Superior temporal gyrus (tissue), 1 donor: Measurements from ENCODE around the gene GPR156.
"Not testable (repeated sequence)": the region's sequence is repeated elsewhere in the genome, so short reads cannot be mapped to it uniquely, and the experiment has no call there.

Experiments
- DNase-seq: peaks from one replicate; pipeline ENCODE4 v3.0.0-alpha.2; 2016; ENCODE audit errors: extremely low spot score

Gene GPR156

DNA sequence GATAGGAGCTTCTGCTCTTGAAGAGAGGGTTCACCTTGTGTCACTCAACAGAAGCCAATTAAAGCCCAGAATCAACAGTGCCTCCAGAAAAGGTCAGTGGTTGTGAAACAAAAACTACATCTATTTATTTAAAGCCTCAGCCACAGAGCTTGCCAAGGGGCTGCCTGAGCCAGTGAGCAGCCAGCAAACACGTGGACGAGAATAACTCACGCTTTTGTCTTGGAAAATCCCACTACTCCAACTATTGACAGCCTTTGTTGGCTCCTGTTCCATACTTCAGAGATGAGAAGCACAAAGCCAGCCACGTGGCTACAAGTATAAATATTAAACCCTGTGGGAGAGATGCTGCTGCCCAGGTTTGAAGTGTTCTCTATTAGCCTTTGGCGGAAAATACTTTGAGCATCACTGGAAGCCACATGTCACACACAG is 10.3 kb downstream of the GPR156 start:
- DNase-seq = no peak

- DNase-seq = no peak
Observed at GRCh38 chr3:120272286-120272685, 12.7 kb downstream of the GPR156 start.

DNA sequence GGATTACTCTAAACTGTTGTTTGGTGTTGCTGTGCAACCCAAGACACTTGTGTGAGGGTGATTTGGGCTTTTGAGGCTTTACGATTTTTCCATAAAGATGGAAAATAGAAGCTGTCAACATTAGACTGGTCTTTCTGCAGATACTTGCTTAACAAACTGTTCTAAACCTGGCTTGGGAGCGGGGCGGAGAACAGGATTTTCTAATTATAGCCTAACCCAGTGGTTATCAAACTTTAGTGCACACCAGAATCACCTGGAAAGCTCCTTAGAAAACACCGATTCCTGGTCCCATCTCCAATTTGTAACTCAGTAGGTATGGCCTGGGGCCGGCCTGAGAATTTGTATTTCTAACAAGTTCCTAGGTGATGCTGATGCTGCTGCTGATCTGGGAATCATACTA is 19.0 kb downstream of the GPR156 start:
- no peak for DNase-seq

DNA sequence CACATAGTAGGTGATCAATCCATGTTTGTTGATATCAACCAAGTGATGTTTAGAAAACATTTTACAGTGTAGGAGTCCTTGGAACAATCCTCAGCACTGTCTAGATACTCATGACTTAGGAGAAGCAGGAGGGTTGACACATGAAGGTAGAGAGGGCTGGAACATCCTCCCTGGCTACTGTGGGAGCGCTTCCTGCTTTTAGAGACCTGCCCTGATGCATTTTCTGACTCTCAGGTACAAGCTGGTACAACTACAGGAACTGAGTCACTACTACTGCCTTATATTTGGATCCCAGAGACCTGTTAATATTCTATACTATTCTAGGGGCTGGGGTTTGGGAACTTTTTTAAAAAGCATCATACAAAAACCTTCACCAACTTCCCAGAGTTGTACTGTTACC is 20.1 kb downstream of the GPR156 start:
- DNase-seq = no peak

DNA sequence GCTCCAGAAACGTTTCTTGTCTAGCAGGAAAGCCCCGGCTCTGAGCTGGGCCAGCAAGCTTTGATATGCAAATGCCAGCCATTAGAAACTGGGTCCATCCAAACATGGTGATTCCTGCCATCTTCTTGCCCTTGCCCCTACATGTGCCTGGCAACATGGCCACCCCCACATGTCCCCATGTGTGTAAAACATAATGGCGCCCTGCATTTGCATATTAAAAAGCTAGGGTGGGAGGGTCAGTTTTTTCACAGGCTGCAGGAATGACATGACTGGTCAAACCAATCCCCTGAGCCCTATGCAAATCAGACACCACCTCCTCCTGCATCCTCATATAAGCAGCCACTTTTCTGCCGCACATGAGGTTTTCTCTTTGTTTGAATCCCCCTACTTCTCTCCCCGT is 21.2 kb downstream of the GPR156 start:
- DNase-seq = no peak

DNA sequence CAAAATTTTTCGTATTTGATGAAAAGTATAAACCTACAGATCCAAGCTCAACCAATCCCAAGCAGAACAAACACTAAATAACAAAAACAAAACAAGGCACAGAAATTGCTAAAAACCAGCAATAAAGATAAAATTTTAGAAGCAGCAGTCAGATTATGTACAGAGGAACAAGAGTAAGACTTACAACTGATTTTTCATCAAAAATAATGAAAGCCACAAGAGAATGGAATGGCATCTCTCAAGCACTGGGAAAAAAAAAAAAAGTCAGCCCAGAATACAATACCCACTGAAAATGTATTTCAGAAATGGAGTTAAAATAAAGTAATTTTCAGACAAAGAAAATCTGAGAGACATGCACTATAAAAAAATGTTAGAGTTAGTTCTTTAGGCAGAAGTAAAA is 27.0 kb downstream of the GPR156 start:
- DNase-seq = no peak

DNA sequence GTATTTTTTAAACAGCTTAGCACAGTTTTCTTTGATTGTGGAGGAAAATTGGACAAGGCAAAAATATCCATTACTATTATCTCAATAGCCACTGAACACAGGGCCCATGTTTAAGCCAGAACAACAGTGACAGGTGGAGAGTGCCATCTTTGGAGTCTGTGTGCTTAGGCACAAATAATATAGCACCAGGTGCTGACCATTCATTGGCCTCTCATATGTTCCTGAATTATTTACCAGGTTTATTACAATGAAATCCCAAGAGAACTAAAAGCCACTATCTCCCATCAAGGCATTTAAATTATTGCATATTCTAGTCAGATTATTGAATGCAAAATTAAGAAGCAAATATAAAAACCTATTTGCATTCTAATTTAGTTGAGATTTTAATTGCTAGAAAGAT is 39.6 kb downstream of the GPR156 start:
- no peak for DNase-seq

DNA sequence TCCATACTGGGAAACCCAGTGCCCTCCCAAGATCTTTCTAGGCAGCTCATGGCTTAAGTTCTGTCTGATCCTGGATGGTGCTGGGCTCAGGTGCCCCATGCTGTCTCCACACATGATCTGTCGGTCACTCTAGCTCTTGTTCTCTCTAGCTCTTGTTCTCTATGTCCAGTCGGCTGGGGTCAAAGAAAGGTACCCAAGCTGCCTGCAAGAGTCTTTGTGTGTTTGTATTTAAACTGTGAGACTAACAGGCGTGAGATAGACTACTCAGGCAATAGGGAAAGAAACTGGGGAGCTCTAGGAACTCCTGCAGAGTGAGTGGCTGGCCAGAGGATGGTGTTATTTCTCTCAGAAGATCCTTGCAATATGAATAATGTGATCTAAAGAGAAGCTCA is 40.2 kb downstream of the GPR156 start:
- DNase-seq = no peak

DNA sequence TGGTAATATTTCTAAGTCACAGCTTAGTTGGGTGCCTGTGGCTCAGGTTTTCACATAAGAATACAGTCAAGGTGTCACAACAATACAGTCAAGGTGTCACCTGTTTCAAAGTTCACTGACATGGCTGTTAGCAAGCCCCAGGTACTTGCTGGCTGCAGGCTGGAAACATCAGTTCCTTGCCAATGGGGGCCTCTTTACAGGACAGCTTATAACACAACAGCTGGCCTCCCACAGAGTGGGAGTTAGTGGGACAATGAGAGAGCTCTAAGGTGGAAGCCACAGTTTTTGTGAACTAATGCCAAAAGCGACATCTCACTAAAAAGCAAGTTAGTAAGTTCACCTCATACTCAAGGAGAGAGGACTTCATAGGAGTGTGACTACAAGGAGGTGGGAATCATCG is 45.4 kb downstream of the GPR156 start:
- DNase-seq = no peak

DNA sequence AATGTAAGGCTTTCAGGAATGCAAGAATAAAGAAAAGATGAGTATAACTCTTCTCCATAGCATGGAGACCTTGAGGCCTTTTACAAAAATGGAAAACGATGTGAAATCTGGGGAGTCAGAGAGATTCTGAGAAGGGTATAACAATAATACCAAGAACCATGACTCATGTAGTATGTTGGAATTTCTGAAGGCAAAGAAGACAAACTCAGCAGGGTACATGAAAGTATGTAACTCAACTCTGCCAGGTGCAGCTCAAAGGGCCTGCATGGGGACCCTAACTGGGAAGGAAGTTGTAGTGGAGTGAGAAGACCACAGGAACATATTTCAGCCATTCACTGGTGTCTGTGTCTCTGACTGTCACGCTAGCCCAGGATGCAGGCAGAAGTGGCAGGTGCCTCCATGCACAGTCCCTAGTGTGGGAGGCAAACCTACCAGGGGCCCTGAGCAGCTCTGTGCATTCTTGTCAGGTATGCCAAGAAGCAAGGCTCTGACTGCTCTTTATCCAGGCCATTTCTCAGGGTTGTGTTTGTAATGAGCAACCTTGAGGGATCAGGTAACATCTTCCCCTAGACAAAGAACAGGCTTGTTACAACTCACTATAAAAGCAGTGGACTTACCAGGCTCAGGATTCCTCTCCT is 57.2 kb downstream of the GPR156 start:
- no peak for DNase-seq

DNA sequence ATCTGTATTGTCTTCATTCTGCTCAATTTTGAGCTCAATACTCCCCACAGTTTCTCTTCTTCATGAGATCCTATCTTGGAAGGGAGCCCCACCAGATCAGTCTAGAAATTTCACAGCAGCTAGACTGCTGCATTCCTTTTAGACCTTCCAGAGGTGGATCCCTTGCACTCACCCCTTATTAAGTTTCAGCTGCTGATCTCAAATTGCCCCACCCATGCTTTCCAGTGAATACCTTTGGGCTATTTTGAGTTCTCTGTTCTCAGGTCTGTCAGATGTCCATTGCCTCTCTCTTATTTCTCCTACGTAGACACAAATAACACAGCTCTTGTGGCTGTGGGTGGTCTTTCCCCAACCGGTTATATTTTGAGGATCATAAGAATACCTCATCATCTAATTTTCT is 60.8 kb downstream of the GPR156 start:
- DNase-seq = no peak

DNA sequence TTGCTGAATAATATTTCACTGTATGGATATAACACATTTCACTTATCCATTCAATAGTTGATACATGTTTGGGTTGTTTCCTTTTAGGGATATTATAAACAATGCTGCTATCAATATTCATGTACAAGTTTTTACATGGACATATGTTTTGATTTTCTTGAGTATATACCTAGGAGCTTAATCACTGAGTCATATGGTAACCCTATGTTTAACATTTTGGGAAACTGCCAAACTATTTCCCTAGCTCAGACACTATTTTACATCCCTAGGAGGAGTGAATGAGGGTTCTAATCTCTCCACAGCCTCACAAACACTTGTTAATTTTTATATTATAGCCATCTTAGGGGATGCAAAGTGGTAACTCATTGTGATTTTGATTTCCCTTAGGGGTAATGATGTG is 66.0 kb downstream of the GPR156 start:
- DNase-seq = no peak

DNA sequence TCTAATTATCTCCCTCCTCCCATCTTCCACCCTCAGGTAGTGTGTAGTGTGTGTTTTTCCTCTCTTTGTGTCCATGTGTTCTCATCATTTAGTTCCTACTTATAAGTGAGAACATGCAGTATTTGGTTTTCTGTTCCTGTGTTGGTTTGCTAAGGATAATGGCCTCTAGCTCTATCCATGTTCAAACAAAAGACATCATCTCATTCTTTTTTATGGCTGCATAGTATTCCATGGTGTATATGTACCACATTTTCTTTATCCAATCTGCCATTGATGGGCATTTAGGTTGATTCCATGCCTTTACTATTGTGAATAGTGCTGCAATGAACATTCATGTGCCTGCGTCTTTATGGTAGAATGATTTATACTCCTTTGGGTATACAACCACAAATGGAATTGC is 68.4 kb downstream of the GPR156 start:
- DNase-seq = not testable (repeated sequence)

DNA sequence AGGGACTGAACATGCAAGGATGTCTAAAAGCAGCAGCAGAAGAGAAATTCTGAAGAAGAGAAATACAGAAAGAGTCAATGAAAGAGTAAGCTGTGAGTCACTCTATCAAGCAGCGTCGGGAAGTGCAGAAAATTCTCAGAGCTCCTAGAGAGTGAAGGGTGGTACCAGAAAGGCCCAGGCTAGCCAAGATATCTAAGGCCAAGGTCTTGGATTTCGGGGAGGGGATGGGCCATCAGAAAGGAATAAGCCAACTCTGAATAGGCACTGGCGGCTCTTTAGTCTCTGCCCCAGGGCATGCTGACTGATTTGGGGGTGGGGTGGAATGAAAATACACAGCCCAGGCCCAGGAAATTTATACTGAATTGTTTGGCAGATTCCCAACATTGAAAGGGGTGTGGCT is 70.8 kb downstream of the GPR156 start:
- DNase-seq = no peak

DNA sequence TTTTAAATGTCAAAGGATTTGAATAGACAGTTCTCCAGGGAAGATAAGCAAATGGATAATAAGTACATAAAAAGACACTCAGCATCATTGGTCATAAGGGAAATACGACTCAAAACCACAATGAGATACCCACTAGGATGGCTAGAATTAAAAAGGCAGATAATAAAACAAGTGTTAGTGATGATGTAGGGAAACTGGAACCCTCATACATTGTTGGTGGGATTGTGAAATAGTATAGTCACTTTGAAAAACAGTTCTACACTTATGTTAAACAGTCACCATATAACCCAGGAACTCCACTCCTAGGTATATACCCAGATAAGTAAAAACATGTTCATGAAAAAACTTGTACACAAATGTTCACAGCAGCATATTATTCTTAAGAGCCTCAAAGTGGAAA is 72.5 kb downstream of the GPR156 start:
- DNase-seq = no peak

DNA sequence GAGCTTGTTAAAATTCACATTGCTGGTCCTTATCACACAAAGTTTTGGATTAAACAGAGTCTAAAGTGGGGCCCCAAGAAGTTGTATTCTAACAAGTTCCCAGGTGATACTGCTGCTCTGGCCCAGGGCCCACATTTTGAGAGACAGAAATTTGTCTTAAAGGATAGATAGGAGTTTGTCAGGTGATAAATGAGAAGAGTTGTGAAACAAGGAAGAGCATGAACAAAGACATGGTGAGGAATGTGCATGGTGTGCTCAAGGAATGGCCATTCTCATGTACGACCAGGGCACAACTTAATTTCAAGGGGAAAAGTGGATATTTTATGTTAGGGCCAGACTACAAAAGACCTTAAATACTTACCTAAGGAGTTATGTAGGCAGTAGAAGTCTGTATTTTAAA is 75.6 kb downstream of the GPR156 start:
- DNase-seq = no peak

GRCh38 chr3:120204338-120204737 is 80.7 kb downstream of the GPR156 start:
- DNase-seq = no peak

- DNase-seq = no peak
Observed at GRCh38 chr3:120203621-120204020, 81.4 kb downstream of the GPR156 start.

DNA sequence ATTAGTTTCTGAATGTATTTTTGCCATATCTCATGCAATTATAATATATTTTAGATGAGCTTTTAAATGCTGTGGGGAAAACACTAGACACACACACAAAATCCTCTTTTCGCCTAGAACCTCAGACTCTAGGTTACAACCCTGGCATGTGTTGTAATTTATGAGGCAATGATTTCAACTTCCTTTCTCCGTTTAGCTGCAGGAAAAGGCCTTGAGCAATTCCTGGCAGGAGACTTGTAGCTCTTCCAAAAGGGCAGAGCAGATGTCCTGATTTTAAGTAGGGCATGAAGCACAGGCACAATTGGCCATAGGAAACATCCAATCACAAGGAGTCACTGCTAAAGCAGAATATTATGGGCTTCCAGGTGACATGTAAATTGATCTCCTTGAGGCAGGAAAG is 82.0 kb downstream of the GPR156 start:
- DNase-seq = peak; percentile 51

DNA sequence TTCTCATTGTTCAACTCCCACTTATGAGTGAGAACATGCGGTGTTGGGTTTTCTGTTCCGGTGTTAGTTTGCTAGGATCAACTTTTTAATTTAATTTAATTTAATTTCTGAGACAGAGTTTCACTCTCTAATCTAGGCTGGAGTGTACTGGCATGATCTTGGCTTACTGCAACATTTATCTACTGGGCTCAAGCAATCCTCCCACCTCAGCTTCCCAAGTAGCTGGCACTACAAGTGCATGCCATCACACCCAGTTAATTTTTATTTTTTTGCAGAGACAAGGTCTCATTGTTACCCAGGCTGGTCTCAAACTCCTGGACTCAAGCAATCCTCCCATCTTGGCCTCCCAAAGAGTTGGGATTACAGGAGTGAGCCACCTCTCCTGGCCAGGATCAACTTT is 82.7 kb downstream of the GPR156 start:
- DNase-seq = no peak

DNA sequence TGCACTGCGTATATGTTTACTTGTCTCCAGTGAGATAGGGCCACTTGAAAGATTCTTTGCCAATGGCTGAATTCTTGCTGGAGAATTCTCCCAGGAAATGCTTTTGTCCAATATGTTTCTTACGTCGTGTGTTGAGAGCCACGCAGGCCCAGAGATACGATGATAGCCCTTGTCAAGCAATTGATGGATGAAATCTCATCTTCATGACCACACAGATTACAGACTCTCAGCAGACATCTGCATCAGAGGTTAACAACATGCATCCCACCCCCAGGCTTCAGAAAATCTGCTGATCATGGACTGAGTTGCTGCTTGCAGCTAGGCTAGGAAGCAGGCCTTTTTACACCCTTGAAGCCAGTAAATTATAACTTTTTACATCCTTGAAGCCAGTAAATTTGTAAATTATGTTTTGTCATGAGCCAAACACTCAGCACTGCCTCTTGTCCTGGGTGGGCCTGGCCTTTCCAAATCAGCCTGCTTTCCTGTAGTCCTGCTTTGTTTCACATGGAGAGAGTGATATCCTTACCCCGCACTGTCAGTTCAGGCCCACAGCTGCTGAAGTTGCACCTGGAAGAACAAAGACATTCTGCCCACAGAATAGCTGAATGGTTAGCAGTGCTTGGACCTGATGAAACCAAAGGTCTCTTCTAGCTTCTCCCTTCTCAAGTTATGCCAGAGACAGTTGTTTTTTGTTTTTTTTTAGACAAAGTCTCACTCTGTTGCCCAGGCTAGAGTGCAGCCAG is 84.4 kb downstream of the GPR156 start:
- no peak for DNase-seq

DNA sequence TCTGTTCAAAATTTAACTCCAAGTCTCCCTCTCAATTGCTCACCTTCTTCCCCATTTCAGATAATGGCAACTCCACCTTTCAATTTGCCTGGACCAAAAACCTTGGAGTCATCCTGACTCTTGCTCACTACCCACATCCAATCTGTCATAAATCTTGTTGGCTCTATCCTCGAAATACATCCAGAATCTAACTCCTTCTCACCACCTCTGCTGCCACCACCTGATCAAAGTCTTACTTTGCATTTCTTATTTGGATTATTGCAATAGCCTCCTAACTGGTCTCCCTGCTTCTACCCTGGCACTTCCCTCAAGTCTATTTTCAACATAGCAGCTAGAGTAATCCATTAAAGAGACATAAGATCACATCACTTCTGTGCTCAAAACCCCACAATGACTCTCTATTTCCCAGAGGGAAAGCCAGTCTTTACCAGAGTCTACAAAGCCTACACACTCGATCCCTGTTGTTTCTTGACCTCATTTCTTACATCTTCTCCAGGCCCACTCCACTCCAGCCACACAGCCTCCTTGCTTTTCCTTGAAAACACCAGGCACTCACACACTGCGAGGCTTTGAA is 86.6 kb downstream of the GPR156 start:
- peak; percentile 50 for DNase-seq

DNA sequence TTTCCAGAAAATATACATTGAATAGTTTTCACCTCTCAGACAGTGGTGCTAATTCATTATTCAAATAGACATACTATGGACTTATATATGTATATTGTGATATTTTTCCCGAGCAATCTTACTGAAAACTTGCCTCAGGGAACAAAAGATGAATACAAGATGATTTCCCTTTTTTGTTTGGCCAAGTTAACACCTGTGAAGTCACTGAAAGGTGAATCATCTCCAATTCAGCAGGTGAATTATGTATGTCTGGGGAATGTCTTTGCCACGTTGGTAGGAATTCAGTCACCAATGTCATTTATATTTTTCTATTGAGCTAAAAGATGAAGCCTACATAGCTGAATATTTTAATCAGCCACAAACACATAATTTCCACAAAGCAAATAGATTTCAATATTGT is 88.2 kb downstream of the GPR156 start:
- no peak for DNase-seq
